GM23338 (cell line): ENCODE measurements around the gene SELENOV. TPM values are rescaled to one million over a fixed set of nuclear protein-coding genes. Genes with fewer than 3 reads are reported as not detected.
A peak's percentile ranks its signal among the peaks of the same experiment; 100 is the strongest.

Experiments used
- ATAC-seq: fragments of 200-7000 bp; cut with Tn5 transposase; 3 replicates; pipeline ENCODE4 v1.9.1; 2020
- DNase-seq: peaks from one replicate; pipeline ENCODE4 v3.0.0-alpha.2; 2015; ENCODE audit warnings: low spot score
- H2AFZ ChIP-seq: fragments of 200-600 bp; sonication (generic); 2 replicates; pipeline ENCODE4 v1.8.0; 2016; ENCODE audit warnings: antibody characterized with exemption, mild to moderate bottlenecking, moderate library complexity
- H3F3A ChIP-seq: fragments of 200-600 bp; sonication (generic); replicated peaks from 2 replicates; pipeline ENCODE4 v1.8.0; 2017; ENCODE audit warnings: antibody characterized with exemption, mixed run types, low read depth
- H3K27ac ChIP-seq: fragments of 200-600 bp; sonication (generic); 2 replicates; pipeline ENCODE4 v1.6.1; 2016; ENCODE audit warnings: low read depth
- H3K27me3 ChIP-seq: fragments of 200-600 bp; sonication (generic); 2 replicates; pipeline ENCODE4 v1.8.0; 2016; ENCODE audit warnings: mild to moderate bottlenecking, mixed run types, moderate library complexity; ENCODE audit not compliant: insufficient read depth
- H3K36me3 ChIP-seq: fragments of 200-600 bp; sonication (generic); 2 replicates; pipeline ENCODE4 v1.8.0; 2016; ENCODE audit warnings: mild to moderate bottlenecking; ENCODE audit not compliant: insufficient read depth
- H3K4me1 ChIP-seq: fragments of 200-600 bp; sonication (generic); 2 replicates; pipeline ENCODE4 v1.8.0; 2016; ENCODE audit warnings: mild to moderate bottlenecking, moderate library complexity; ENCODE audit not compliant: insufficient read depth
- H3K4me2 ChIP-seq: fragments of 200-600 bp; sonication (generic); 2 replicates; pipeline ENCODE4 v1.7.1; 2017; ENCODE audit warnings: mixed run types
- H3K4me3 ChIP-seq: fragments of 200-600 bp; sonication (generic); 2 replicates; pipeline ENCODE4 v1.6.1; 2016; ENCODE audit warnings: mixed run types
- H3K79me2 ChIP-seq: fragments of 200-600 bp; sonication (generic); replicated peaks from 2 replicates; pipeline ENCODE4 v1.8.0; 2017; ENCODE audit warnings: mild to moderate bottlenecking; ENCODE audit not compliant: insufficient read depth
- H3K9me2 ChIP-seq: fragments of 200-600 bp; sonication (generic); 2 replicates; pipeline ENCODE4 v1.8.0; 2017; ENCODE audit not compliant: insufficient read depth
- H4K20me1 ChIP-seq: fragments of 200-600 bp; sonication (generic); replicated peaks from 2 replicates; pipeline ENCODE4 v1.8.0; 2017; ENCODE audit warnings: mild to moderate bottlenecking; ENCODE audit not compliant: insufficient read depth
- H3K27ac Mint-ChIP-seq: 2 replicates; pipeline ENCODE4 v1.8.0; 2020; ENCODE audit warnings: inconsistent platforms, mild to moderate bottlenecking, moderate library complexity, mixed read lengths
- H3K27me3 Mint-ChIP-seq: 3 replicates; pipeline ENCODE4 v1.8.0; 2022; ENCODE audit warnings: low read depth, mild to moderate bottlenecking, moderate library complexity, mixed read lengths, inconsistent platforms; ENCODE audit not compliant: insufficient read depth, poor library complexity
- H3K36me3 Mint-ChIP-seq: 3 replicates; pipeline ENCODE4 v1.8.0; 2021; ENCODE audit warnings: low read depth, mild to moderate bottlenecking, inconsistent platforms, moderate library complexity, mixed read lengths
- H3K4me1 Mint-ChIP-seq: 3 replicates; pipeline ENCODE4 v1.8.0; 2020; ENCODE audit warnings: mild to moderate bottlenecking, inconsistent platforms, mixed read lengths
- H3K4me3 Mint-ChIP-seq: 3 replicates; pipeline ENCODE4 v1.8.0; 2021; ENCODE audit warnings: moderate library complexity, mild to moderate bottlenecking, inconsistent platforms, mixed read lengths
- H3K9me3 Mint-ChIP-seq: 3 replicates; pipeline ENCODE4 v1.8.0; 2020; ENCODE audit warnings: moderate library complexity, mild to moderate bottlenecking, inconsistent platforms, mixed read lengths
- CREB1 ChIP-seq: fragments of 250-450 bp; sonication (Bioruptor Pico); IDR thresholded peaks from 2 replicates; pipeline ENCODE4 v1.5.0; 2020; ENCODE audit warnings: low read depth, mild to moderate bottlenecking, moderate library complexity
- EZH2 ChIP-seq: fragments of 200-600 bp; sonication (generic); IDR thresholded peaks from one replicate; pipeline ENCODE4 v1.8.0; 2017; ENCODE audit warnings: antibody characterized with exemption, mild to moderate bottlenecking, low read depth; ENCODE audit not compliant: unreplicated experiment
- EZH2phosphoT487 ChIP-seq: fragments of 200-600 bp; sonication (generic); IDR thresholded peaks from one replicate; pipeline ENCODE4 v1.8.1; 2018; ENCODE audit warnings: antibody characterized with exemption; ENCODE audit not compliant: unreplicated experiment
- JUNB ChIP-seq: IDR thresholded peaks from one replicate; pipeline ENCODE4 v1.6.1; 2016; ENCODE audit warnings: antibody characterized with exemption; ENCODE audit not compliant: unreplicated experiment
- NANOG ChIP-seq: IDR thresholded peaks from 2 replicates; pipeline ENCODE4 v1.6.1; 2016; ENCODE audit warnings: antibody characterized with exemption, borderline replicate concordance
- STAT1 ChIP-seq: IDR thresholded peaks from one replicate; pipeline ENCODE4 v1.6.1; 2016; ENCODE audit warnings: antibody characterized with exemption; ENCODE audit not compliant: unreplicated experiment
- ZNF114 ChIP-seq: fragments of 250-450 bp; sonication (Bioruptor Pico); IDR thresholded peaks from 2 replicates; pipeline ENCODE4 v1.5.0; 2020; ENCODE audit warnings: mild to moderate bottlenecking, moderate library complexity
- ZNF331 ChIP-seq: fragments of 250-450 bp; sonication (Bioruptor Pico); IDR thresholded peaks from 2 replicates; pipeline ENCODE4 v1.5.0; 2020; ENCODE audit warnings: low read depth, mild to moderate bottlenecking, moderate library complexity
- polyA plus RNA-seq: library from polyadenylated mRNA; unstranded; fragments of >200 nt; fragmentation: Nextera tagmentation; extraction: Ambion mirVana; gene quantifications from 2 replicates; pipeline ENCODE4 v1.2.1, GENCODE V29; 2016
- total RNA-seq: library from RNA; depleted of rRNA; stranded (reverse); fragments of >200 nt; shearing (Covaris generic); gene quantifications from 2 replicates; pipeline ENCODE4 v1.2.3, GENCODE V29; 2014
- TF ChIP-seq, protein P1 (sequence below), 2 experiments: fragments of 200-600 bp in 1 of 2; sonication (generic) in 1 of 2; conservative IDR thresholded peaks; 2 replicates each; pipeline versions ENCODE4 v1.5.1 to v1.6.1; 2016 to 2017; ENCODE audit warnings: antibody characterized with exemption in 2 of 2, low read depth in 2 of 2, mild to moderate bottlenecking in 2 of 2, moderate library complexity in 1 of 2
- TF ChIP-seq, protein P2 (sequence below): IDR thresholded peaks from one replicate; pipeline ENCODE4 v1.6.1; 2018; ENCODE audit warnings: antibody characterized with exemption; ENCODE audit not compliant: unreplicated experiment

SELENOV gene
- total and polyA plus RNA-seq, 2 experiments from 2014 or later: 8.0 to 8.7 TPM

DNA sequence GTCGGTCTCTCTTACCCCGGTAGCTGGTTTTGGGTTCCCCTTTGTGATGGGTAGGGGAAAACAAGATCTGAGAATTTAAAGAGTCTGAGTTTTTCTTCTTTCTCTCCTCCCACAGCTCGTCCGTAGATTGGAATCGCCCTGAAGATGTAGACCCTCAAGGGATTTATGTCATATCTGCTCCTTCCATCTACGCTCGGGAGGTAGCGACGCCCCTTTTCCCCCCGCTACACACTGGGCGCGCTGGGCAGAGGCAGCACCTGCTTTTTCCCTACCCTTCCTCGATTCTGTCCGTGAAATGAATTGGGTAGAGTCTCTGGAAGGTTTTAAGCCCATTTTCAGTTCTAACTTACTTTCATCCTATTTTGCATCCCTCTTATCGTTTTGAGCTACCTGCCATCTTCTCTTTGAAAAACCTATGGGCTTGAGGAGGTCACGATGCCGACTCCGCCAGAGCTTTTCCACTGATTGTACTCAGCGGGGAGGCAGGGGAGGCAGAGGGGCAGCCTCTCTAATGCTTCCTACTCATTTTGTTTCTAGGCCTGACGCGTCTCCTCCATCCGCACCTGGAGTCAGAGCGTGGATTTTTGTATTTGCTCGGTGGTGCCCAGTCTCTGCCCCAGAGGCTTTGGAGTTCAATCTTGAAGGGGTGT lies 7.1 kb upstream of the SELENOV start:
- Mint-ChIP-seq H3K4me3 (peak overlapping the region; percentile 64), H3K27me3 (peaks cover 69% of the 10 kb centered on the region), H3K9me3 (peaks cover 21% of the 10 kb centered on the region), H3K27ac (no peak overlapping the region), H3K4me1 (peaks cover 6% of the 10 kb centered on the region), H3K36me3 (peaks cover 14% of the 10 kb centered on the region)
- Histone ChIP-seq H2AFZ (peak overlapping the region; percentile 97), H3K9me2 (0 out of 2 replicates have a peak, but pooled peaks cover 4% of the 10 kb centered on the region), H3F3A (peaks cover 20% of the 10 kb centered on the region; the same call in 1 of the 2 replicates), H3K4me2 (peak overlapping the region; percentile 96), H3K36me3 (no peaks in the 10 kb centered on the region), H3K4me3 (peak overlapping the region; percentile 79), H3K27ac (no peak overlapping the region), H3K4me1 (peaks cover 4% of the 10 kb centered on the region), H3K79me2 (no peaks in the 10 kb centered on the region), H3K27me3 (peaks cover 72% of the 10 kb centered on the region), H4K20me1 (no peaks in the 10 kb centered on the region)
- ATAC-seq: peak; percentile 4; the same call in 1 of the 3 replicates
- TF ChIP-seq EZH2 (peak; percentile 32), ZNF114 (no peak), NANOG (no peak), EZH2phosphoT487 (no peak), ZNF331 (no peak), CREB1 (CRISPR knock-in tag) (no peak)
- DNase-seq: no peak

DNA sequence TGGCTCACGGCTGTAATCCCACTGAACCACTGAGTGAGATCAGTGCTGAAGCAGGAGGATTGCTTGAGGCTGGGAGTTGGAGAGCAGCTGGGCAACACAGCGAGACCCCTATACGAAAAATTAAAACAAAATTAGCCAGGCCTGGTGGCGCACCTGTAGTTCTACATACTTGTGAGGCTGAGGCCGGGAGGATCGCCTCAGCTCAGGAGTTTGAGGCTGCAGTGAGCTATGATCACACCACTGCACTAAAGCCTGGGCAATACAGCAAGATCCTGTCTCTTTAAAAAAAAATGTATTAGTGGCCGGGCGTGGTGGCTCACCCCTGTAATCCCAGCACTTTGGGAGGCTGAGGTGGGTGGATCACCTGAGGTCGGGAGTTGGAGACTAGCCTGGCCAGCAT lies 6.3 kb upstream of the SELENOV start:
- Histone ChIP-seq H3K36me3 (no peaks in the 10 kb centered on the region), H3K27me3 (peaks cover 71% of the 10 kb centered on the region), H3K9me2 (no peaks in the 10 kb centered on the region), H3K27ac (no peak overlapping the region), H3K4me1 (peaks cover 4% of the 10 kb centered on the region), H3F3A (peaks cover 20% of the 10 kb centered on the region; the same call in 1 of the 2 replicates), H3K79me2 (no peaks in the 10 kb centered on the region), H4K20me1 (no peaks in the 10 kb centered on the region), H3K4me3 (peak overlapping the region; percentile 79; the same call in 1 of the 2 replicates), H3K4me2 (no peak overlapping the region), H2AFZ (no peak overlapping the region)
- peaks cover 7% of the 10 kb centered on the region; the same call in 2 of the 3 replicates for H3K36me3 Mint-ChIP-seq
- H3K27ac Mint-ChIP-seq: no peak overlapping the region
- peaks cover 6% of the 10 kb centered on the region for H3K4me1 Mint-ChIP-seq
- ATAC-seq (no peak), DNase-seq (no peak)
- H3K4me3 Mint-ChIP-seq: peak overlapping the region; percentile 64; the same call in 1 of the 3 replicates
- H3K9me3 Mint-ChIP-seq: peaks cover 13% of the 10 kb centered on the region
- peaks cover 65% of the 10 kb centered on the region for H3K27me3 Mint-ChIP-seq
- TF ChIP-seq JUNB (no peak), ZNF114 (no peak), CREB1 (CRISPR knock-in tag) (no peak), EZH2phosphoT487 (no peak), STAT1 (no peak)
- TF ChIP-seq, protein P1, sequence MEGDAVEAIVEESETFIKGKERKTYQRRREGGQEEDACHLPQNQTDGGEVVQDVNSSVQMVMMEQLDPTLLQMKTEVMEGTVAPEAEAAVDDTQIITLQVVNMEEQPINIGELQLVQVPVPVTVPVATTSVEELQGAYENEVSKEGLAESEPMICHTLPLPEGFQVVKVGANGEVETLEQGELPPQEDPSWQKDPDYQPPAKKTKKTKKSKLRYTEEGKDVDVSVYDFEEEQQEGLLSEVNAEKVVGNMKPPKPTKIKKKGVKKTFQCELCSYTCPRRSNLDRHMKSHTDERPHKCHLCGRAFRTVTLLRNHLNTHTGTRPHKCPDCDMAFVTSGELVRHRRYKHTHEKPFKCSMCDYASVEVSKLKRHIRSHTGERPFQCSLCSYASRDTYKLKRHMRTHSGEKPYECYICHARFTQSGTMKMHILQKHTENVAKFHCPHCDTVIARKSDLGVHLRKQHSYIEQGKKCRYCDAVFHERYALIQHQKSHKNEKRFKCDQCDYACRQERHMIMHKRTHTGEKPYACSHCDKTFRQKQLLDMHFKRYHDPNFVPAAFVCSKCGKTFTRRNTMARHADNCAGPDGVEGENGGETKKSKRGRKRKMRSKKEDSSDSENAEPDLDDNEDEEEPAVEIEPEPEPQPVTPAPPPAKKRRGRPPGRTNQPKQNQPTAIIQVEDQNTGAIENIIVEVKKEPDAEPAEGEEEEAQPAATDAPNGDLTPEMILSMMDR (conservative IDR thresholded peaks at IDR 0.05; ENCODE audit: low read depth in 2 of 2): no peak
- TF ChIP-seq, protein P2, sequence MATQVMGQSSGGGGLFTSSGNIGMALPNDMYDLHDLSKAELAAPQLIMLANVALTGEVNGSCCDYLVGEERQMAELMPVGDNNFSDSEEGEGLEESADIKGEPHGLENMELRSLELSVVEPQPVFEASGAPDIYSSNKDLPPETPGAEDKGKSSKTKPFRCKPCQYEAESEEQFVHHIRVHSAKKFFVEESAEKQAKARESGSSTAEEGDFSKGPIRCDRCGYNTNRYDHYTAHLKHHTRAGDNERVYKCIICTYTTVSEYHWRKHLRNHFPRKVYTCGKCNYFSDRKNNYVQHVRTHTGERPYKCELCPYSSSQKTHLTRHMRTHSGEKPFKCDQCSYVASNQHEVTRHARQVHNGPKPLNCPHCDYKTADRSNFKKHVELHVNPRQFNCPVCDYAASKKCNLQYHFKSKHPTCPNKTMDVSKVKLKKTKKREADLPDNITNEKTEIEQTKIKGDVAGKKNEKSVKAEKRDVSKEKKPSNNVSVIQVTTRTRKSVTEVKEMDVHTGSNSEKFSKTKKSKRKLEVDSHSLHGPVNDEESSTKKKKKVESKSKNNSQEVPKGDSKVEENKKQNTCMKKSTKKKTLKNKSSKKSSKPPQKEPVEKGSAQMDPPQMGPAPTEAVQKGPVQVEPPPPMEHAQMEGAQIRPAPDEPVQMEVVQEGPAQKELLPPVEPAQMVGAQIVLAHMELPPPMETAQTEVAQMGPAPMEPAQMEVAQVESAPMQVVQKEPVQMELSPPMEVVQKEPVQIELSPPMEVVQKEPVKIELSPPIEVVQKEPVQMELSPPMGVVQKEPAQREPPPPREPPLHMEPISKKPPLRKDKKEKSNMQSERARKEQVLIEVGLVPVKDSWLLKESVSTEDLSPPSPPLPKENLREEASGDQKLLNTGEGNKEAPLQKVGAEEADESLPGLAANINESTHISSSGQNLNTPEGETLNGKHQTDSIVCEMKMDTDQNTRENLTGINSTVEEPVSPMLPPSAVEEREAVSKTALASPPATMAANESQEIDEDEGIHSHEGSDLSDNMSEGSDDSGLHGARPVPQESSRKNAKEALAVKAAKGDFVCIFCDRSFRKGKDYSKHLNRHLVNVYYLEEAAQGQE: no peak
